HCT116 (cell line): ENCODE results near the gene LCAT.

Experiments used
- CTCF ChIP-seq, 3 experiments: fragments of 200-600 bp in 1 of 3; sonication (generic) in 1 of 3; IDR thresholded peaks in 2 of 3; conservative IDR thresholded peaks in 1 of 3; 2 replicates each; pipeline ENCODE4 v1.5.1; 2012 to 2017; ENCODE audit warnings: low read depth in 2 of 3, low read length in 2 of 3, antibody characterized with exemption in 1 of 3, borderline replicate concordance in 1 of 3, control low read depth in 1 of 3, mild to moderate bottlenecking in 1 of 3, mixed read lengths in 1 of 3, mixed run types in 1 of 3, moderate library complexity in 1 of 3; ENCODE audit not compliant: insufficient read depth in 1 of 3
- EZH2 ChIP-seq: fragments of 200-600 bp; sonication (generic); IDR thresholded peaks from 2 replicates; pipeline ENCODE4 v1.6.1; 2017; ENCODE audit warnings: antibody characterized with exemption, mixed run types
- EZH2phosphoT487 ChIP-seq: fragments of 200-600 bp; IDR thresholded peaks from 2 replicates; pipeline ENCODE4 v1.6.1; 2018; ENCODE audit warnings: antibody characterized with exemption, borderline replicate concordance
- JUND ChIP-seq: IDR thresholded peaks from 2 replicates; pipeline ENCODE4 v1.6.1; 2012
- POLR2A ChIP-seq: IDR thresholded peaks from 2 replicates; pipeline ENCODE4 v1.7.0; 2011; ENCODE audit warnings: borderline replicate concordance; ENCODE audit not compliant: insufficient read depth, insufficient read length; ENCODE audit errors: extremely low read depth
- REST ChIP-seq: IDR thresholded peaks from 2 replicates; pipeline ENCODE4 v1.6.1; 2012; ENCODE audit warnings: low read depth
- SIN3A ChIP-seq: IDR thresholded peaks from 2 replicates; pipeline ENCODE4 v1.6.1; 2012; ENCODE audit warnings: low read depth
- SP1 ChIP-seq: IDR thresholded peaks from 2 replicates; pipeline ENCODE4 v1.6.1; 2012; ENCODE audit warnings: low read depth
- ZNF274 ChIP-seq: fragments of 200-500 bp; sonication (Bioruptor generic); IDR thresholded peaks from 2 replicates; pipeline ENCODE4 v1.6.1; 2014; ENCODE audit warnings: mild to moderate bottlenecking, low read depth, low read length, inconsistent platforms

DNA sequence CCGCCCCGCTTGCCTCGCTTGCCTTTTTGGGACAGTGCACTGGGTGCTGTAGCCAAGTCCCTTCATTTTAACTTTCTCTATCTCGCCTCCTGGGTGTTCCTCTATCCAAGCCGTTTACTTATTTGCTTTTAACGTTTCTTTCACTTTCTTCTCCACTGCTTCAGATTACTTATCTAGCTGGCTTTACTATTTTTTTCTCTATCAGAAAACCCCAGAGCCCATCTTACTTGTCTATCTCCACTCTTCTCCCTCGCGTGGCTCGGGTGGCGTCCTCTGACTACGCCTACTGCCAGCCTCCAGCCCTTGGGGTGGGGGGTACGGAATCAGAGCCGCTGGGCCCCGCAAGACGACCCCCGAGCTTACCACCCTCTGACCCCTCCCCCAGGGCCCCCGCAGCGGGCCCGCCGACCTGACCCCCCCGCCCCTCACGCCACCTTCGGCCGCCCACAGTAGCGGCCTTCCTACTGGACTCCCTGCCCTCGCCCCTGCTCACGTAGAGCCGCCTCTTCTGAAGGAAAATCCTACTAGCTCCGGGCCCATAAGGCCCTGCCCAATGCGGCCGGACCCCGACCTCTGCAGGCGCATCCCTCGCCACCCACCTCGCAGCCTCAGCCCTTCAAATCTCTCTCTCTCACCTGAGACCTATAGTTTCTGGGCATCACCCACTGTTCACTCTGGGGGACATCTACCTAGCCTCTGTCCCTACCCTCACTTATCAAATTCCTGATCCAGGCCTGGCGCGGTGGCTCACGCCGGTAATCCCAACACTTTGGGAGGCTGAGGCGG, 25.5 kb upstream of the LCAT start:
- TF ChIP-seq EZH2phosphoT487: no peak
- TF ChIP-seq EZH2: no peak
- no peak for TF ChIP-seq SIN3A
- no peak for TF ChIP-seq ZNF274
- TF ChIP-seq JUND: no peak
- TF ChIP-seq POLR2A: no peak
- no peak for TF ChIP-seq SP1
- no peak for TF ChIP-seq REST
- no peak for TF ChIP-seq CTCF (IDR thresholded peaks at IDR 0.05 in 2 of 3, conservative IDR thresholded peaks at IDR 0.05 in 1 of 3; ENCODE audit: borderline replicate concordance in 1 of 3, insufficient read depth in 1 of 3, low read depth in 2 of 3, low read length in 2 of 3)
